ENCODE measurements around the gene SAMD11.

- TF ChIP-seq, protein P1, sequence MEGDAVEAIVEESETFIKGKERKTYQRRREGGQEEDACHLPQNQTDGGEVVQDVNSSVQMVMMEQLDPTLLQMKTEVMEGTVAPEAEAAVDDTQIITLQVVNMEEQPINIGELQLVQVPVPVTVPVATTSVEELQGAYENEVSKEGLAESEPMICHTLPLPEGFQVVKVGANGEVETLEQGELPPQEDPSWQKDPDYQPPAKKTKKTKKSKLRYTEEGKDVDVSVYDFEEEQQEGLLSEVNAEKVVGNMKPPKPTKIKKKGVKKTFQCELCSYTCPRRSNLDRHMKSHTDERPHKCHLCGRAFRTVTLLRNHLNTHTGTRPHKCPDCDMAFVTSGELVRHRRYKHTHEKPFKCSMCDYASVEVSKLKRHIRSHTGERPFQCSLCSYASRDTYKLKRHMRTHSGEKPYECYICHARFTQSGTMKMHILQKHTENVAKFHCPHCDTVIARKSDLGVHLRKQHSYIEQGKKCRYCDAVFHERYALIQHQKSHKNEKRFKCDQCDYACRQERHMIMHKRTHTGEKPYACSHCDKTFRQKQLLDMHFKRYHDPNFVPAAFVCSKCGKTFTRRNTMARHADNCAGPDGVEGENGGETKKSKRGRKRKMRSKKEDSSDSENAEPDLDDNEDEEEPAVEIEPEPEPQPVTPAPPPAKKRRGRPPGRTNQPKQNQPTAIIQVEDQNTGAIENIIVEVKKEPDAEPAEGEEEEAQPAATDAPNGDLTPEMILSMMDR (IDR thresholded peaks at IDR 0.05), result no peak
- no peak for TF ChIP-seq POLR2AphosphoS5 (IDR thresholded peaks at IDR 0.05)
Measured at GRCh38 chr1:907611-908451, 15.9 kb upstream of the SAMD11 start.
